CD8-positive, alpha-beta memory T cell (primary cell): ENCODE results near the gene ZNF618. TPM values are rescaled to one million over a fixed set of nuclear protein-coding genes. Genes with fewer than 3 reads are reported as not detected.
A peak's percentile ranks its signal among the peaks of the same experiment; 100 is the strongest.

Source experiments
- CTCF ChIA-PET: fragments of 350-600 bp; sonication (Branson Sonifier 250); formaldehyde crosslinking; loops from one replicate; lab custom pipeline; 2021; ENCODE audit warnings: antibody characterized with exemption; lab: Charles Lee
- POLR2A ChIA-PET: fragments of 350-600 bp; sonication (Branson Sonifier 250); formaldehyde crosslinking; loops from one replicate; lab custom pipeline; 2021; ENCODE audit warnings: antibody characterized with exemption; lab: Charles Lee
- DNase-seq, 5 donors: peaks; one replicate each; pipeline versions ENCODE4 v3.0.0 to v3.0.0-alpha.2; 2020 to 2022; ENCODE audit warnings: mixed read lengths in 1 of 5
- H3K27ac ChIP-seq: one replicate; pipeline ENCODE4 v1.7.0; 2013; ENCODE audit warnings: low read depth, mild to moderate bottlenecking, low read length, moderate library complexity
- H3K27me3 ChIP-seq: 2 replicates; pipeline ENCODE4 v1.7.0; 2013; ENCODE audit warnings: low read length, mild to moderate bottlenecking; ENCODE audit not compliant: insufficient read depth, poor library complexity, severe bottlenecking
- H3K36me3 ChIP-seq: 2 replicates; pipeline ENCODE4 v1.7.0; 2013; ENCODE audit warnings: mild to moderate bottlenecking, low read length, moderate library complexity; ENCODE audit not compliant: insufficient read depth
- H3K4me1 ChIP-seq: 2 replicates; pipeline ENCODE4 v1.7.0; 2013; ENCODE audit warnings: mild to moderate bottlenecking, low read length, moderate library complexity; ENCODE audit not compliant: insufficient read depth
- H3K4me3 ChIP-seq: 2 replicates; pipeline ENCODE4 v1.7.0; 2013; ENCODE audit warnings: mild to moderate bottlenecking, low read length
- H3K9me3 ChIP-seq: 2 replicates; pipeline ENCODE4 v1.7.0; 2013; ENCODE audit warnings: mild to moderate bottlenecking, low read length
- H3K27ac Mint-ChIP-seq, 8 donors: one replicate each; pipeline ENCODE4 v1.8.0; 2020 to 2021; ENCODE audit warnings: mixed read lengths in 8 of 8, mild to moderate bottlenecking in 6 of 8, inconsistent platforms in 3 of 8, moderate library complexity in 3 of 8
- H3K27me3 Mint-ChIP-seq, 2 donors: one replicate each; pipeline ENCODE4 v1.8.0; 2020 to 2021; ENCODE audit warnings: mixed read lengths in 2 of 2, mild to moderate bottlenecking in 1 of 2, moderate library complexity in 1 of 2
- H3K36me3 Mint-ChIP-seq, 3 donors: one replicate each; pipeline ENCODE4 v1.8.0; 2020 to 2021; ENCODE audit warnings: mixed read lengths in 3 of 3, inconsistent platforms in 1 of 3, mild to moderate bottlenecking in 1 of 3
- H3K4me1 Mint-ChIP-seq, 3 donors: one replicate each; pipeline ENCODE4 v1.8.0; 2020 to 2021; ENCODE audit warnings: mixed read lengths in 3 of 3, inconsistent platforms in 1 of 3, mild to moderate bottlenecking in 1 of 3
- H3K4me3 Mint-ChIP-seq, 7 donors: one replicate each; pipeline ENCODE4 v1.8.0; 2020 to 2021; ENCODE audit warnings: mixed read lengths in 7 of 7, mild to moderate bottlenecking in 6 of 7, moderate library complexity in 4 of 7, inconsistent platforms in 2 of 7
- H3K9me3 Mint-ChIP-seq, 5 donors: one replicate each; pipeline ENCODE4 v1.8.0; 2020 to 2022; ENCODE audit warnings: mixed read lengths in 5 of 5, mild to moderate bottlenecking in 3 of 5, moderate library complexity in 2 of 5, inconsistent platforms in 1 of 5
- polyA plus RNA-seq: library from polyadenylated mRNA; unstranded; fragments of 300-500 nt; fragmentation: Illumina TruSeq; gene quantifications from one replicate; pipeline ENCODE4 v1.2.3, GENCODE V29; 2021
- total RNA-seq, 2 experiments: library from RNA; stranded (reverse); gene quantifications; one replicate each; pipeline ENCODE4 v1.2.3, GENCODE V29; 2021

ZNF618 gene
- total and polyA plus RNA-seq, 3 experiments from 2014 or later, result 0.55 to 1.2 (median 0.57) TPM

- no peaks in the 10 kb centered on the region for H3K36me3 Mint-ChIP-seq
- H3K4me3 Mint-ChIP-seq, result no peak overlapping the region
- H3K27me3 ChIP-seq, result no peaks in the 10 kb centered on the region
- DNase-seq, result no peak
- no peaks in the 10 kb centered on the region for H3K36me3 ChIP-seq
- ChIA-PET CTCF (no interaction called here), POLR2A (no interaction called here)
- H3K9me3 ChIP-seq, result no peaks in the 10 kb centered on the region
- H3K4me1 Mint-ChIP-seq, result no peaks in the 10 kb centered on the region
- no peaks in the 10 kb centered on the region for H3K9me3 Mint-ChIP-seq
- H3K27ac Mint-ChIP-seq, result no peak overlapping the region
- peaks cover 12 to 14% of the 10 kb centered on the region in 2 donors for H3K27me3 Mint-ChIP-seq
- no peak overlapping the region for H3K4me3 ChIP-seq
- no peak overlapping the region for H3K27ac ChIP-seq
- H3K4me1 ChIP-seq, result no peaks in the 10 kb centered on the region
These were observed 37.5 kb downstream of the ZNF618 start for GRCh38 chr9:113913426-113914195.

- H3K27me3 Mint-ChIP-seq, result peaks cover 8 to 12% of the 10 kb centered on the region in 2 donors
- POLR2A ChIA-PET, result no interaction called here
- no peak overlapping the region for H3K27ac Mint-ChIP-seq
- H3K4me1 Mint-ChIP-seq, result no peaks in the 10 kb centered on the region
- no peak overlapping the region for H3K27ac ChIP-seq
- no peaks in the 10 kb centered on the region for H3K4me1 ChIP-seq
- CTCF ChIA-PET, result no interaction called here
- no peak overlapping the region for H3K4me3 ChIP-seq
- no peaks in the 10 kb centered on the region for H3K27me3 ChIP-seq
- H3K9me3 Mint-ChIP-seq, result no peaks in the 10 kb centered on the region
- DNase-seq, result no peak
- no peaks in the 10 kb centered on the region for H3K36me3 ChIP-seq
- H3K9me3 ChIP-seq, result no peaks in the 10 kb centered on the region
- H3K36me3 Mint-ChIP-seq, result no peaks in the 10 kb centered on the region
- no peak overlapping the region for H3K4me3 Mint-ChIP-seq
These were observed 38.4 kb downstream of the ZNF618 start for GRCh38 chr9:113914517-113914916.

DNA sequence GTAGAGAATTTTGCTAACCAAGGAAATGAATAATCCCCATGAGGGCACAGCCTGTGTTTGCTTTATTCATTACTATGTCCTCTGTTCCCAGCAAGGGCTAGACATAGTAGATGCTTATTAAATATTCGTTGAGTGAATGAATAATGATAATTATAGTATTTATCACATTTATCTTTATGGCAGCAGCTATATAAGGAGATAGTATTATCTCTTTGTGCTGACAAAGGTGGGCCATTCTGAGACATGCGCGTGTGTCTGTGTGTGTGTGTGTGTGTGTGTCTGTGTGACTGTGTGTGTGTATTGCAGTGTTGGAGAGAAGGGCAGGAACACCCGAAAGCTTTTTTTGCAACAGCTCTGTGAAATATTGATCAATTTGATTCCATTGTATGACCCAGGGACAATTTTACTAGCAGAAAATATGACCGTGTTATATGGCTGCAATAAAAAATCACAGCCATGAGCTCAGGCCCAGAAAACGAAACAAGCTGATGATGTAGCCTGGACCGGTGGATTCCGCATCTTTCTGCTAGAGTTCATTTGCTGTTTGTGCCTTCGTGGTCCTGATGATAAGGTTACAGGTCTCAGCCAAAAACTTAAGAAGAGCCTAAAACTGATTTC lies 39.8 kb downstream of the ZNF618 start:
- Histone ChIP-seq H3K4me1 (no peaks in the 10 kb centered on the region), H3K9me3 (no peaks in the 10 kb centered on the region), H3K27me3 (no peaks in the 10 kb centered on the region), H3K4me3 (no peak overlapping the region), H3K27ac (no peak overlapping the region), H3K36me3 (no peaks in the 10 kb centered on the region)
- Mint-ChIP-seq H3K27ac (no peak overlapping the region), H3K9me3 (no peaks in the 10 kb centered on the region), H3K4me3 (no peak overlapping the region), H3K4me1 (no peaks in the 10 kb centered on the region), H3K27me3 (peaks cover 0 to 7% of the 10 kb centered on the region in 2 donors), H3K36me3 (no peaks in the 10 kb centered on the region)
- ChIA-PET POLR2A (no interaction called here), CTCF (interaction anchor here (1.2 kb wide), 1 partner anchor 11 kb away, joined by 3 read pairs; no protein-coding TSS in a partner anchor)
- no peak for DNase-seq

GRCh38 chr9:113916931-113917330 lies 40.8 kb downstream of the ZNF618 start:
- H3K9me3 Mint-ChIP-seq, result peaks cover 0 to under 1% (median 0%) of the 10 kb centered on the region in 5 donors
- peaks cover 0 to 7% of the 10 kb centered on the region in 2 donors for H3K27me3 Mint-ChIP-seq
- no peaks in the 10 kb centered on the region for H3K9me3 ChIP-seq
- ChIA-PET CTCF (interaction anchor here (1.2 kb wide), 1 partner anchor 10 kb away, joined by 3 read pairs; no protein-coding TSS in a partner anchor), POLR2A (no interaction called here)
- H3K4me3 ChIP-seq, result no peak overlapping the region
- no peaks in the 10 kb centered on the region for H3K4me1 Mint-ChIP-seq
- no peaks in the 10 kb centered on the region for H3K36me3 ChIP-seq
- no peaks in the 10 kb centered on the region for H3K27me3 ChIP-seq
- no peaks in the 10 kb centered on the region for H3K36me3 Mint-ChIP-seq
- no peak overlapping the region for H3K27ac Mint-ChIP-seq
- H3K4me1 ChIP-seq, result no peaks in the 10 kb centered on the region
- no peak for DNase-seq
- no peak overlapping the region for H3K4me3 Mint-ChIP-seq
- no peak overlapping the region for H3K27ac ChIP-seq

DNA sequence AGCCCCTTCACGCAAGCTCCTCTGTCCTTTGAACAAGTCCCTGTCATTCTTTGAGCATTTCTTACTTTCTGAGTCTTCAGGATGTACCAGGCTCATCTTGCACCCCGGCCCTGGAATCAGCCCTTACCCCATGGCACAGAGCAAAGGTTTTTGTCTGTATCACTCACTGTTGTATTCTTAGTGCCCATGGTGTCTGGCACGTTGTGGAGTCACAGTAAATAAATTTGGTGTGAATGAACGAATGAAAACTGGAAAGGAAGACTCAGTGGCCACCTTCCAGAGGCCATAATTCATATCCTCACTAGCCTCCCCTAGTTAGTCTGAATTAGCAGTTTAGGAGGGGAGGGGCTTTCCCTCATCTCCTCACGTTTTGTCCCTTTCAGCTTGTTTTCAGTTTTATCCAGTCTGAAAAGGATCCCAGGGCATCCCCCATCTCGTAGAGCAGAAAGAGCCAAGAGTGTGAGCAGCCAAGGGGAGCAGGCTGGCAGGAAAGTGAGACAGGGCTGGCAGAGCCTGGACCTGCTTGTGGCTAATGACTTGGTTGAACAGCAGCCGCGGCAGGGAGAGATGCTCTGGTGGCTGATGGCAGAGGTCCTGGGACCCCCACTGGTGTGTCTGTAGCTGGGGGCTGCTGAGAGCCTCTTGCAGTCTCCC lies 42.7 kb downstream of the ZNF618 start:
- Mint-ChIP-seq H3K27me3 (peaks cover 0 to 7% of the 10 kb centered on the region in 2 donors), H3K9me3 (peaks cover 2 to 9% (median 5%) of the 10 kb centered on the region in 5 donors), H3K27ac (peak overlapping the region in 1 of 8 donors; percentile 38), H3K36me3 (no peaks in the 10 kb centered on the region), H3K4me1 (no peaks in the 10 kb centered on the region), H3K4me3 (no peak overlapping the region)
- H3K27me3 ChIP-seq, result no peaks in the 10 kb centered on the region
- no peaks in the 10 kb centered on the region for H3K4me1 ChIP-seq
- no peak for DNase-seq
- CTCF ChIA-PET, result no interaction called here
- POLR2A ChIA-PET, result no interaction called here
- H3K9me3 ChIP-seq, result no peaks in the 10 kb centered on the region
- no peak overlapping the region for H3K4me3 ChIP-seq
- H3K36me3 ChIP-seq, result no peaks in the 10 kb centered on the region
- H3K27ac ChIP-seq, result no peak overlapping the region

GRCh38 chr9:113919382-113919781 lies 43.3 kb downstream of the ZNF618 start:
- H3K4me1 Mint-ChIP-seq, result no peaks in the 10 kb centered on the region
- Histone ChIP-seq H3K4me3 (no peak overlapping the region), H3K4me1 (no peaks in the 10 kb centered on the region), H3K27me3 (no peaks in the 10 kb centered on the region), H3K27ac (no peak overlapping the region), H3K9me3 (no peaks in the 10 kb centered on the region), H3K36me3 (no peaks in the 10 kb centered on the region)
- peaks cover 2 to 10% (median 5%) of the 10 kb centered on the region in 5 donors for H3K9me3 Mint-ChIP-seq
- no peaks in the 10 kb centered on the region for H3K36me3 Mint-ChIP-seq
- ChIA-PET CTCF (no interaction called here), POLR2A (no interaction called here)
- peaks cover 2 to 7% of the 10 kb centered on the region in 2 donors for H3K27me3 Mint-ChIP-seq
- H3K4me3 Mint-ChIP-seq, result no peak overlapping the region
- no peak for DNase-seq
- no peak overlapping the region for H3K27ac Mint-ChIP-seq

- no peaks in the 10 kb centered on the region for H3K4me1 Mint-ChIP-seq
- Histone ChIP-seq H3K27ac (no peak overlapping the region), H3K36me3 (no peaks in the 10 kb centered on the region), H3K27me3 (no peaks in the 10 kb centered on the region), H3K4me3 (no peak overlapping the region), H3K9me3 (no peaks in the 10 kb centered on the region), H3K4me1 (no peaks in the 10 kb centered on the region)
- H3K4me3 Mint-ChIP-seq, result no peak overlapping the region
- POLR2A ChIA-PET, result no interaction called here
- no peaks in the 10 kb centered on the region for H3K36me3 Mint-ChIP-seq
- DNase-seq, result no peak
- peaks cover 2 to 12% (median 5%) of the 10 kb centered on the region in 5 donors for H3K9me3 Mint-ChIP-seq
- CTCF ChIA-PET, result no interaction called here
- no peak overlapping the region for H3K27ac Mint-ChIP-seq
- H3K27me3 Mint-ChIP-seq, result peaks cover 3 to 7% of the 10 kb centered on the region in 2 donors
These were observed 43.8 kb downstream of the ZNF618 start for GRCh38 chr9:113919871-113920270.

DNA sequence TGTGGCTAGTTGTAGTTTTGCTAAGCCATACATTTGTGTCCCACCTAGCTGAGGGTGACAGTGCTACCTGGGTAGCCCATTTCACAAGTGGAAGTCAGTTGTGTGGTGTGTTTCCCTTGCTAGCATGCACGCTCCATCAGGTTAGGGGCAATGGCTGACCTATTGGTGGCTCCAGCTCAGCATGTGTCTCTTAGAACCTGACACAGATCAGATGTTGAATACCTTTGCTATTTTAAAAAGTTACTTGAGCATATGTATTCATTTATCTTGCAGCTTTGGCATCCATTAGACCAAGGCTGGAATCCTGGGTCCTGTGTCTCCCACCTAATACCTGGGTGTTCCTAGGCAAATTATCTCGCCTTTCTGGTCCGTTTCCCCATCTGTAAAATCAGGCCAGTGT lies 44.8 kb downstream of the ZNF618 start:
- H3K4me3 Mint-ChIP-seq, result no peak overlapping the region
- no peaks in the 10 kb centered on the region for H3K36me3 ChIP-seq
- ChIA-PET CTCF (no interaction called here), POLR2A (no interaction called here)
- H3K4me1 ChIP-seq, result no peaks in the 10 kb centered on the region
- H3K9me3 Mint-ChIP-seq, result peaks cover 2 to 14% (median 5%) of the 10 kb centered on the region in 5 donors
- H3K27me3 ChIP-seq, result no peaks in the 10 kb centered on the region
- H3K36me3 Mint-ChIP-seq, result no peaks in the 10 kb centered on the region
- no peaks in the 10 kb centered on the region for H3K4me1 Mint-ChIP-seq
- peaks cover 3 to 7% of the 10 kb centered on the region in 2 donors for H3K27me3 Mint-ChIP-seq
- H3K4me3 ChIP-seq, result no peak overlapping the region
- DNase-seq, result no peak
- no peak overlapping the region for H3K27ac ChIP-seq
- no peaks in the 10 kb centered on the region for H3K9me3 ChIP-seq
- H3K27ac Mint-ChIP-seq, result no peak overlapping the region
